ENCODE data around the gene TMX2. TPM values are rescaled to one million over a fixed set of nuclear protein-coding genes. Genes with fewer than 3 reads are reported as not detected.

The TMX2 gene
- total RNA-seq, 1 donor from 2014 or later = 70.4 TPM

DNA sequence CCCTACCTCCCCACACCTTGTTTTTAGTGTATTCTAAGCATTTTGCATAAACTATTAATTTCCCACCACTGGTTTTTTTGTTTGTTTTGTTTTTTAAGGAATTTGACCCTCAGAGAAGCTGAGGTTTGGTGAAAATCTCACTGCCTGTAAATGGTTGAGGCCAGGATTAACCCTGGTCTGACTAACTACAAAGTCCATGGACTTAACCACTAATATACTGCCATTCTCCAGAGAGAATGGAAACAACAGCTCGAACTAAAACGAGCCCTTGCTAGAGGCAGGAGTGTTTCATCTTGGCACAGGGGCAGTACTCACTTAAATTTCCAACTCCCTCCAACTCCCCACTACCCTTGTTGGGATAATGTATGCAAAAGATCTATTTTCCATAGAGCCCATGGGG is 52.2 kb downstream of the TMX2 start:
- Histone ChIP-seq H3K4me3 (peak overlapping the region; percentile 57), H3K27me3 (no peaks in the 10 kb centered on the region), H3K36me3 (no peaks in the 10 kb centered on the region), H3K4me1 (peaks cover 30% of the 10 kb centered on the region), H3K27ac (peak overlapping the region; percentile 85), H3K9me3 (no peaks in the 10 kb centered on the region)
- DNase-seq (no peak), ATAC-seq (no peak)
- no peak for TF ChIP-seq CTCF (IDR thresholded peaks at IDR 0.05)
- intact Hi-C loops (cut with DNase I) = loop anchor here (5.0 kb wide), 1 partner anchor 33 kb away; no protein-coding TSS in a partner anchor

GRCh38 chr11:57764972-57765371 is 52.6 kb downstream of the TMX2 start:
- Histone ChIP-seq H3K36me3 (no peaks in the 10 kb centered on the region), H3K27me3 (no peaks in the 10 kb centered on the region), H3K4me3 (peak overlapping the region; percentile 57), H3K4me1 (peaks cover 35% of the 10 kb centered on the region), H3K27ac (peak overlapping the region; percentile 85), H3K9me3 (no peaks in the 10 kb centered on the region)
- DNase-seq = no peak
- intact Hi-C loops (cut with DNase I) = loop anchor here (5.0 kb wide), 1 partner anchor 32 kb away; no protein-coding TSS in a partner anchor
- no peak for ATAC-seq
- no peak for TF ChIP-seq CTCF (IDR thresholded peaks at IDR 0.05)

GRCh38 chr11:57770793-57771192 is 58.4 kb downstream of the TMX2 start:
- H3K4me1 ChIP-seq = peaks cover 74% of the 10 kb centered on the region
- no peaks in the 10 kb centered on the region for H3K36me3 ChIP-seq
- no peaks in the 10 kb centered on the region for H3K9me3 ChIP-seq
- peak overlapping the region; percentile 18 for H3K27ac ChIP-seq
- no peak overlapping the region for H3K4me3 ChIP-seq
- ATAC-seq (no peak), DNase-seq (no peak)
- intact Hi-C loops (cut with DNase I) = no loop called here
- no peak for TF ChIP-seq CTCF (IDR thresholded peaks at IDR 0.05)
- H3K27me3 ChIP-seq = no peaks in the 10 kb centered on the region

GRCh38 chr11:57771365-57771764 is 59.0 kb downstream of the TMX2 start:
- ATAC-seq (no peak), DNase-seq (no peak)
- no peaks in the 10 kb centered on the region for H3K27me3 ChIP-seq
- no peaks in the 10 kb centered on the region for H3K36me3 ChIP-seq
- peak overlapping the region; percentile 18 for H3K27ac ChIP-seq
- H3K4me3 ChIP-seq = no peak overlapping the region
- H3K4me1 ChIP-seq = peaks cover 74% of the 10 kb centered on the region
- TF ChIP-seq CTCF (IDR thresholded peaks at IDR 0.05) = no peak
- intact Hi-C loops (cut with DNase I) = no loop called here
- no peaks in the 10 kb centered on the region for H3K9me3 ChIP-seq

GRCh38 chr11:57772562-57772961 is 60.2 kb downstream of the TMX2 start:
- Histone ChIP-seq H3K36me3 (no peaks in the 10 kb centered on the region), H3K27me3 (no peaks in the 10 kb centered on the region), H3K27ac (peak overlapping the region; percentile 44), H3K4me3 (no peak overlapping the region), H3K4me1 (peaks cover 83% of the 10 kb centered on the region), H3K9me3 (no peaks in the 10 kb centered on the region)
- peak; percentile 19 for ATAC-seq
- no peak for DNase-seq
- no peak for TF ChIP-seq CTCF (IDR thresholded peaks at IDR 0.05)
- intact Hi-C loops (cut with DNase I) = no loop called here

DNA sequence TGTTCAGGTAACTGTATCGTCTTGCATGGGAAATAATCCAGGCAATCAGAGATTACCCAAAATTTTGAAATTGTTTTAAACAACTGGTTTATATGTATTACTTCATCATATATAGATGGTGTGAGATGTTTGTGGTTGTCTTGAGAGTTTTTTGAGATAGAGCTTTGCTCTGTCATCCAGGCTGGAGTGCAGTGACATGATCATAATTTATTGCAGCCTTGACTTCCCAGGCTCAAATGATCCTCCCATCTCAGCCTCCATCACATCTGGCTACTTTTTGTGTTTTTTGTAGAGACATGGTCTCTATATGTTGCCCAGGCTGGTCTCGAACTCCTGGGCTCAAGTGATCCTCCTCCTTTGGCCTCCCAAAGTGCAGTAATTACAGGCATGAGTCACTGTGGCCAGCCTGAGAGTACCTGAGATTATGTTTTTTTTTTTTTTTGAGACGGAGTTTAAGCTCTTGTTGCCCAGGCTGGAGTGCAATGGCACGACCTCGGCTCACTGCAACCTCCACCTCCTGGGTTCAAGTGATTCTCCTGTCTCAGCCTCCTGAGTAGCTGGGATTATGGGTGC is 60.7 kb downstream of the TMX2 start:
- no peak for ATAC-seq
- DNase-seq = no peak
- Histone ChIP-seq H3K27me3 (no peaks in the 10 kb centered on the region), H3K9me3 (no peaks in the 10 kb centered on the region), H3K36me3 (no peaks in the 10 kb centered on the region), H3K4me3 (no peak overlapping the region), H3K4me1 (peaks cover 89% of the 10 kb centered on the region), H3K27ac (peak overlapping the region; percentile 44)
- intact Hi-C loops (cut with DNase I) = no loop called here
- no peak for TF ChIP-seq CTCF (IDR thresholded peaks at IDR 0.05)
